Neural cell (in vitro differentiated cells): ENCODE measurements around the gene TBC1D19. TPM values are rescaled to one million over a fixed set of nuclear protein-coding genes. Genes with fewer than 3 reads are reported as not detected.

ENCODE experiments used
- H2AFZ ChIP-seq: fragments of 200-600, 300-800 bp; sonication (generic), shearing (Covaris generic); 2 replicates; pipeline ENCODE4 v1.6.0; 2014; ENCODE audit warnings: low read depth, mild to moderate bottlenecking, antibody characterized with exemption, low read length, moderate library complexity
- H3F3A ChIP-seq: fragments of 200-600 bp; shearing (Covaris generic); 2 replicates; pipeline ENCODE4 v1.6.1; 2016; ENCODE audit warnings: mild to moderate bottlenecking, moderate library complexity, mixed read lengths, antibody characterized with exemption, low read length; ENCODE audit not compliant: insufficient read depth, poor library complexity, severe bottlenecking
- H3K27ac ChIP-seq: fragments of 200-600, 300-800 bp; sonication (generic), shearing (Covaris generic); 2 replicates; pipeline ENCODE4 v1.5.1; 2014; ENCODE audit warnings: mild to moderate bottlenecking, low read length, moderate library complexity
- H3K27me3 ChIP-seq: fragments of 300-800, 200-600 bp; sonication (generic), shearing (Covaris generic); 2 replicates; pipeline ENCODE4 v1.6.0; 2014; ENCODE audit warnings: mild to moderate bottlenecking, low read depth, low read length, moderate library complexity; ENCODE audit not compliant: insufficient read depth
- H3K36me3 ChIP-seq: fragments of 300-800, 200-600 bp; sonication (generic), shearing (Covaris generic); 2 replicates; pipeline ENCODE4 v1.5.1; 2014; ENCODE audit warnings: mild to moderate bottlenecking, antibody characterized with exemption, low read length, moderate library complexity; ENCODE audit not compliant: insufficient read depth
- H3K4me2 ChIP-seq: fragments of 300-800, 200-600 bp; sonication (generic), shearing (Covaris generic); 2 replicates; pipeline ENCODE4 v1.6.0; 2014; ENCODE audit warnings: mild to moderate bottlenecking, low read length
- H3K4me3 ChIP-seq: fragments of 300-800, 200-600 bp; sonication (generic), shearing (Covaris generic); 2 replicates; pipeline ENCODE4 v1.5.1; 2014; ENCODE audit warnings: mild to moderate bottlenecking, low read length, moderate library complexity
- H3K79me2 ChIP-seq: fragments of 200-600 bp; shearing (Covaris generic); replicated peaks from 2 replicates; pipeline ENCODE4 v1.6.0; 2014; ENCODE audit warnings: mild to moderate bottlenecking, low read length, moderate library complexity; ENCODE audit not compliant: insufficient read depth
- H3K9ac ChIP-seq: fragments of 300-800, 200-600 bp; sonication (generic), shearing (Covaris generic); 2 replicates; pipeline ENCODE4 v1.6.1; 2016; ENCODE audit warnings: mild to moderate bottlenecking, low read length, mixed read lengths
- H3K9me2 ChIP-seq: fragments of 200-600 bp; shearing (Covaris generic); 2 replicates; pipeline ENCODE4 v1.6.1; 2016; ENCODE audit warnings: mild to moderate bottlenecking, low read length, mixed read lengths; ENCODE audit not compliant: insufficient read depth
- H3K9me3 ChIP-seq: fragments of 200-600, 300-800 bp; sonication (generic), shearing (Covaris generic); 2 replicates; pipeline ENCODE4 v1.6.1; 2016; ENCODE audit warnings: mild to moderate bottlenecking, mixed run types, low read length, moderate library complexity, mixed read lengths
- H4K20me1 ChIP-seq: fragments of 200-600 bp; shearing (Covaris generic); 2 replicates; pipeline ENCODE4 v1.6.1; 2016; ENCODE audit warnings: mild to moderate bottlenecking, mixed run types; ENCODE audit not compliant: insufficient read depth
- EP300 ChIP-seq: fragments of 450-650 bp; conservative IDR thresholded peaks from 2 replicates; pipeline ENCODE4 v1.6.1; 2014; ENCODE audit warnings: antibody characterized with exemption, mild to moderate bottlenecking, moderate library complexity; ENCODE audit not compliant: poor library complexity, severe bottlenecking
- EZH2 ChIP-seq: fragments of 200-600, 300-800 bp; shearing (Covaris generic), sonication (generic); IDR thresholded peaks from 2 replicates; pipeline ENCODE4 v1.6.1; 2014; ENCODE audit warnings: antibody characterized with exemption, low read length, borderline replicate concordance, mild to moderate bottlenecking; ENCODE audit not compliant: insufficient read depth, poor library complexity, severe bottlenecking
- MXI1 ChIP-seq: fragments of 450-650 bp; conservative IDR thresholded peaks from 2 replicates; pipeline ENCODE4 v1.6.1; 2014; ENCODE audit warnings: antibody characterized with exemption, mild to moderate bottlenecking; ENCODE audit not compliant: poor library complexity, severe bottlenecking
- POLR2AphosphoS5 ChIP-seq: IDR thresholded peaks from 2 replicates; pipeline ENCODE4 v1.6.1; 2012
- RAD21 ChIP-seq: fragments of 450-650 bp; conservative IDR thresholded peaks from 2 replicates; pipeline ENCODE4 v1.6.1; 2014; ENCODE audit warnings: antibody characterized with exemption, mild to moderate bottlenecking, moderate library complexity
- SMC3 ChIP-seq: fragments of 450-650 bp; conservative IDR thresholded peaks from 2 replicates; pipeline ENCODE4 v1.6.1; 2014; ENCODE audit warnings: antibody characterized with exemption, mild to moderate bottlenecking, moderate library complexity; ENCODE audit not compliant: poor library complexity
- TAF1 ChIP-seq: IDR thresholded peaks from 2 replicates; pipeline ENCODE4 v1.6.1; 2012; ENCODE audit warnings: low read depth
- polyA plus RNA-seq: library from polyadenylated mRNA; depleted of rRNA; stranded (reverse); fragments of >200 nt; gene quantifications from 2 replicates; pipeline ENCODE4 v1.2.3, GENCODE V29; 2014
- TF ChIP-seq, protein P1 (sequence below): IDR thresholded peaks from 2 replicates; pipeline ENCODE4 v1.6.1; 2012; ENCODE audit warnings: borderline replicate concordance
- TF ChIP-seq, protein P2 (sequence below): fragments of 450-650 bp; IDR thresholded peaks from 2 replicates; pipeline ENCODE4 v1.5.1; 2014; ENCODE audit warnings: antibody characterized with exemption, mild to moderate bottlenecking, moderate library complexity; ENCODE audit not compliant: poor library complexity, severe bottlenecking

TBC1D19 gene
- polyA plus RNA-seq, 1 donor from 2014 or later, result 23.1 TPM

DNA sequence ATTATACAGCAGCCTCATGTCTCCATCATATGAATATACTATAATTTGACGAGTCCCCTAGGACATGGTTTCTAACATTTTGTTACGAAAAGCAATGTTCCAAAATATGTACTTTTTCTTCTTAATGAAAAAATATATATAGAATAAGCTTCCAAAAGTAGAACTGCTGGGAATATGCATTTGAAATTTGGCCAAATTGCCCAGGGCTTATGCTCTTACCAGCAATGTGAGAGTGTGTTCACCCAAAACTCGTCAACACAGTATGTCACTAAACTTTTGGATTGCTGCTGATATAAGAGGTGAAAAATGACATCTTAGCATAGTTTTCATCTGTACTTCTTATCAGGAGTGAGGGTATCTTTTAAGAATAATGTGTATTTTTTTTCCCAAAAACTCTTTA lies 212.2 kb downstream of the TBC1D19 start:
- Histone ChIP-seq H3F3A (no peaks in the 10 kb centered on the region), H3K79me2 (no peaks in the 10 kb centered on the region), H3K27ac (no peak overlapping the region), H3K4me2 (no peak overlapping the region), H3K9me2 (no peaks in the 10 kb centered on the region), H3K27me3 (no peaks in the 10 kb centered on the region), H3K36me3 (no peaks in the 10 kb centered on the region), H3K9me3 (no peaks in the 10 kb centered on the region), H3K4me3 (no peak overlapping the region), H4K20me1 (no peaks in the 10 kb centered on the region), H3K9ac (no peak overlapping the region), H2AFZ (no peak overlapping the region)
- TF ChIP-seq POLR2AphosphoS5, result no peak
- no peak for TF ChIP-seq TAF1
- TF ChIP-seq, protein P1, sequence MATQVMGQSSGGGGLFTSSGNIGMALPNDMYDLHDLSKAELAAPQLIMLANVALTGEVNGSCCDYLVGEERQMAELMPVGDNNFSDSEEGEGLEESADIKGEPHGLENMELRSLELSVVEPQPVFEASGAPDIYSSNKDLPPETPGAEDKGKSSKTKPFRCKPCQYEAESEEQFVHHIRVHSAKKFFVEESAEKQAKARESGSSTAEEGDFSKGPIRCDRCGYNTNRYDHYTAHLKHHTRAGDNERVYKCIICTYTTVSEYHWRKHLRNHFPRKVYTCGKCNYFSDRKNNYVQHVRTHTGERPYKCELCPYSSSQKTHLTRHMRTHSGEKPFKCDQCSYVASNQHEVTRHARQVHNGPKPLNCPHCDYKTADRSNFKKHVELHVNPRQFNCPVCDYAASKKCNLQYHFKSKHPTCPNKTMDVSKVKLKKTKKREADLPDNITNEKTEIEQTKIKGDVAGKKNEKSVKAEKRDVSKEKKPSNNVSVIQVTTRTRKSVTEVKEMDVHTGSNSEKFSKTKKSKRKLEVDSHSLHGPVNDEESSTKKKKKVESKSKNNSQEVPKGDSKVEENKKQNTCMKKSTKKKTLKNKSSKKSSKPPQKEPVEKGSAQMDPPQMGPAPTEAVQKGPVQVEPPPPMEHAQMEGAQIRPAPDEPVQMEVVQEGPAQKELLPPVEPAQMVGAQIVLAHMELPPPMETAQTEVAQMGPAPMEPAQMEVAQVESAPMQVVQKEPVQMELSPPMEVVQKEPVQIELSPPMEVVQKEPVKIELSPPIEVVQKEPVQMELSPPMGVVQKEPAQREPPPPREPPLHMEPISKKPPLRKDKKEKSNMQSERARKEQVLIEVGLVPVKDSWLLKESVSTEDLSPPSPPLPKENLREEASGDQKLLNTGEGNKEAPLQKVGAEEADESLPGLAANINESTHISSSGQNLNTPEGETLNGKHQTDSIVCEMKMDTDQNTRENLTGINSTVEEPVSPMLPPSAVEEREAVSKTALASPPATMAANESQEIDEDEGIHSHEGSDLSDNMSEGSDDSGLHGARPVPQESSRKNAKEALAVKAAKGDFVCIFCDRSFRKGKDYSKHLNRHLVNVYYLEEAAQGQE, result no peak
- TF ChIP-seq, protein P2, sequence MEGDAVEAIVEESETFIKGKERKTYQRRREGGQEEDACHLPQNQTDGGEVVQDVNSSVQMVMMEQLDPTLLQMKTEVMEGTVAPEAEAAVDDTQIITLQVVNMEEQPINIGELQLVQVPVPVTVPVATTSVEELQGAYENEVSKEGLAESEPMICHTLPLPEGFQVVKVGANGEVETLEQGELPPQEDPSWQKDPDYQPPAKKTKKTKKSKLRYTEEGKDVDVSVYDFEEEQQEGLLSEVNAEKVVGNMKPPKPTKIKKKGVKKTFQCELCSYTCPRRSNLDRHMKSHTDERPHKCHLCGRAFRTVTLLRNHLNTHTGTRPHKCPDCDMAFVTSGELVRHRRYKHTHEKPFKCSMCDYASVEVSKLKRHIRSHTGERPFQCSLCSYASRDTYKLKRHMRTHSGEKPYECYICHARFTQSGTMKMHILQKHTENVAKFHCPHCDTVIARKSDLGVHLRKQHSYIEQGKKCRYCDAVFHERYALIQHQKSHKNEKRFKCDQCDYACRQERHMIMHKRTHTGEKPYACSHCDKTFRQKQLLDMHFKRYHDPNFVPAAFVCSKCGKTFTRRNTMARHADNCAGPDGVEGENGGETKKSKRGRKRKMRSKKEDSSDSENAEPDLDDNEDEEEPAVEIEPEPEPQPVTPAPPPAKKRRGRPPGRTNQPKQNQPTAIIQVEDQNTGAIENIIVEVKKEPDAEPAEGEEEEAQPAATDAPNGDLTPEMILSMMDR, result no peak
- TF ChIP-seq EP300, result no peak
- no peak for TF ChIP-seq RAD21
- TF ChIP-seq SMC3, result no peak

DNA sequence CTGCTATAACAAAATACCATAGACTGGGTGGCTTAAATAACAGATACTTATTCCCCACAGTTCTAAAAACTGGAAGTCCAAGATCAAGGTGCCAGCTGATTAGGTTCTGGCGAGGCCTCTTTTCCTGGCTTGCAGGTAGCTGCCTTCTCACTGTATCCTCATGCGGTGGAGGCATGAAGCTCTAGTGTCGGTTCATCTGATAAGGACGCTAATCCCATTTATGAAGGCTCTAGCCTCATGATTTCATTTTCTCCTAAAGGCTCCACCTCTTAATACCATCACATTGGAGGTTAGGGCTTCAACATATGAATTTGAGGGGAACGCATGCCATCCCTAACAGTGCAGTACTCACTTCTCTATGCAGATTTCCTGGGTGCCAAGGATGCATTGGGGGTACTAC lies 218.9 kb downstream of the TBC1D19 start:
- Histone ChIP-seq H3K27ac (no peak overlapping the region), H3K4me2 (no peak overlapping the region), H3K36me3 (no peaks in the 10 kb centered on the region), H3K4me3 (no peak overlapping the region), H3K9me2 (no peaks in the 10 kb centered on the region), H3F3A (no peaks in the 10 kb centered on the region), H4K20me1 (no peaks in the 10 kb centered on the region), H3K27me3 (no peaks in the 10 kb centered on the region), H3K9ac (no peak overlapping the region), H3K79me2 (no peaks in the 10 kb centered on the region), H2AFZ (no peak overlapping the region), H3K9me3 (no peaks in the 10 kb centered on the region)
- TF ChIP-seq RAD21, result no peak
- TF ChIP-seq TAF1, result no peak
- no peak for TF ChIP-seq EZH2
- no peak for TF ChIP-seq EP300
- no peak for TF ChIP-seq MXI1
- TF ChIP-seq POLR2AphosphoS5, result no peak
- TF ChIP-seq, protein P2, result no peak
- TF ChIP-seq, protein P1, result no peak
- TF ChIP-seq SMC3, result no peak
